HG03108 (cell line): ENCODE data around the gene EID2B.
A peak's percentile ranks its signal among the peaks of the same experiment; 100 is the strongest.

Experiments used
- ATAC-seq: cut with Tn5 transposase; IDR thresholded peaks from one replicate; pipeline ENCODE4 v1.9.1; 2021; ENCODE audit warnings: moderate library complexity; ENCODE audit not compliant: unreplicated experiment

EID2B gene, protein sequence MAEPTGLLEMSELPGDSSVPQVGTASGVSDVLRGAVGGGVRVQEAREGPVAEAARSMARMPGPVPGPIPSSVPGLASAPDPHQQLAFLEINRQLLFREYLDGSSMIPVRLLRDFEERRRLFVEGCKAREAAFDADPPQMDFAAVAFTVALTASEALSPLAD

DNA sequence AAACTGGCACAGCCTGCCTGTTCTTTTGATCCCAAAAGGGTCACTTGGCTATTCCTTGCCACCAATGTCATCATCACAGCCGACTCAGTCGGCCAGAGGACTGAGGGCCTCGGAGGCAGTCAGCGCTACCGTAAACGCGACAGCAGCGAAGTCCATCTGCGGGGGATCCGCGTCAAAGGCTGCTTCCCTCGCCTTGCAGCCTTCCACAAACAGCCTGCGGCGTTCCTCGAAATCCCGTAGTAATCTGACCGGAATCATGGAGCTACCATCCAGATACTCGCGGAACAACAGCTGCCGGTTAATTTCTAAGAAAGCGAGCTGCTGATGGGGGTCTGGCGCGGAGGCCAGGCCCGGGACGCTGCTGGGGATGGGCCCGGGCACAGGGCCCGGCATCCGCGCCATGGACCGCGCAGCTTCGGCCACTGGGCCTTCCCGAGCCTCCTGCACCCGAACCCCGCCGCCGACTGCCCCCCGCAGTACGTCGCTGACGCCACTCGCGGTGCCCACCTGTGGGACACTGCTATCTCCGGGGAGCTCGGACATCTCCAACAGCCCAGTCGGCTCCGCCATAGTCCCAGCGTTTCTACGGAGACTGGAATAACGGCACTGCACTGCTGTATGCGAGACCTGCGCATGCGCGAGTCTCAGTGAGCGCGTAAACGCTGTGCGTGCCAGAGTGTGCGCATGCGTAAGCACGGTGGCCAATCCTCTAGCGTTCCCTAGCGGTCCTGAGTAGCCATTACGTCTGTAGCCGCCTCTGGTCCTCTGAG is at the start of gene EID2B:
TSS of gene EID2B (minus strand) at position 620 of the 770 bp plus-strand sequence. CDS start at position 570, 50 bp downstream.
- peak; percentile 94 for ATAC-seq

DNA sequence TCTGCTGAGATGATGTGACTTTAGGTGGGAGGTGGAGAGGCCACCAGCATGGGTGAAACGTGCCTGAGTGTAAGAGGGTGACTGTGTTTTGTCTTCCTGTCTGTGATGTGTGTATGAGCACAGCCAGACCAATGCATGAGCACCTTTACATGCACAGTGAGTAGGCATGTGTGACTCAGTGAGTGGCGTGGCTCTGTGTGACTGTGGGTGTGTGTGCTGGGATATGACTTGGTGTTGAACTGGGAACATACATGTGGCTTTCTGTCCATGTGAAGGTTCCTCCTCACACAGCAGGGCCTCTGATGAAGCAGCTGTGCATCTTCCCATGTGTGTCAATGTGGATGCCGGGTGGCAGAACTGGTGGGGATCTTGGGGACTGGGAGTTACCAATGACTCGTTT is 49.8 kb upstream of the EID2B start:
- ATAC-seq: no peak

DNA sequence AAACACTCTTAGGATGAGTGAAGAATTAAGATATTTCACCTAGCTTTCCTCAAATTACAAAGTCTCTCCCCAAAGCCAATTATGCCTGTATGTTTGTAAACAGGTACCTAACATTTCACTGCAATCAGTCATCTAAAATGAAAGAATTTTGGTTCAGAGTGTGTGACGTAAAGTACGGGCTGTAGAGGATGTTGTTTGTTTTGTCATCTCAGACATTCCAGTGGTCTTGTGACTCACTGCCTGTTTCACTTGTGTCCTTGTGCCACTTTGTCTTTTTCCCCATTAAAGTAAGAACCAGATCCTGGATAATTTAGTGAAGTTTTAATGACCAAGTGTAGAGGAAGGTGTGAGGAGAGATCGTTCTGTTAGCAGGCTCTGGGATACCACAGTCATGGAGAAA is 36.0 kb upstream of the EID2B start:
- no peak for ATAC-seq

DNA sequence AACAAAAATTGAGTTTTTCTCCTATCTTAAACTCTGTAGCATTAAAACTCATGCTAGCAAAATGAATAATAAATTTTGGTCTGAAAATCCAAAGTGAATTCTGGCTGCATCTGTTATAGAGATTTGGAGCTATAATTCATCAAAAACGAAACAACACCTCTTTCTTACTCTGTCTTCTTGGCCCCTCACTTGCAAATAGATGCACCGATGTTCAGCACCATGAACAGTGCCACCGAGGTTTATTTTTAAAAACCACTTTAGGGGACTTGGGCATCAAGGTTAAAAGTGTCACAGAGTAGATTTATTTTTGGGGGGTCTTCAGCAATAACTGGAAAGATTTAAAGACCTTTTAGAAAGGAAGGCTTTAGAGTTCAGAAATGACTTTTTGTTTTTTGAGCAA is 33.4 kb upstream of the EID2B start:
- no peak for ATAC-seq

DNA sequence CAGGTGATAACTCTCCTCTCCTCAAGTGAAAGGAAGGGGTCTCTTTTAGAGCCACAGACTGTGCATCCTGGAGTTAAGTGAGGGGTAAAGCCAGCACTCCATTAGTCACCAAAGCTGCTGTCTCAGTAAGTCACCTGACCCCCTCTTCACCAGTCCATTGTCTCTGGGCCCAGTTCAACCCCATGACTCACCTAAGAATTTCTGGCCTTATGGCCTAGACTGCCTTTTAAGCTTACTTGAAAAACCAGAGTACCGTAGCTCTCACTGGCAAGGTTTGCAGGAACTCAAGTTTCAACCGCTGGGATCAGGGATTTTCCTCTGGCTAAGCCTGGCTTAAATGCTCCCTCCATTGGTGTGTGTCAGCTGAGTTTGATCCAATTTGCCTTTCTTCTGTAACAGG is 30.8 kb upstream of the EID2B start:
- no peak for ATAC-seq

DNA sequence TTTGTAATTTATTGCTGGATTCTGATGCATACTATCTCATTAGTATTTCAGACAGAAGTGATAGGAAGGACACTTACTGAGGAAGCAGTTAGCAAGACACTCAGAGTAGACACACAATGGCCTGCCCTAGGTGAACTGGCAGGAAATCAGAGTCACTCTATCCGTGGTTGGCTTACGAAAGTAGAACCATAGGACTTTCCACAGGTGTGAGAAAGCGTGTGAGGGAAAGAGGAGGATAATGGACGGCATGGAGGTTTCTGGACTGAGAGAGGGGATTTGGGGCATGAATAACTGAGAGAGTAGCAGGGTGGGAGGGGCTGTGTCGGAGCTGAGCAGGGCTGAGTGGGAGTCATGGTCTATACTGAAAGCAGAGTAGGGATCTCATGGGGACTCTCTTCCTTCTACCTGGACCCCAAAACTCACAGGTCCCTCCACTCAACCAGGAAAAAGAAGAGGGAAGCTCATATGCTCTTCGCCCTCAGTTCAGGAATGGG is 26.0 kb upstream of the EID2B start:
- ATAC-seq: no peak

DNA sequence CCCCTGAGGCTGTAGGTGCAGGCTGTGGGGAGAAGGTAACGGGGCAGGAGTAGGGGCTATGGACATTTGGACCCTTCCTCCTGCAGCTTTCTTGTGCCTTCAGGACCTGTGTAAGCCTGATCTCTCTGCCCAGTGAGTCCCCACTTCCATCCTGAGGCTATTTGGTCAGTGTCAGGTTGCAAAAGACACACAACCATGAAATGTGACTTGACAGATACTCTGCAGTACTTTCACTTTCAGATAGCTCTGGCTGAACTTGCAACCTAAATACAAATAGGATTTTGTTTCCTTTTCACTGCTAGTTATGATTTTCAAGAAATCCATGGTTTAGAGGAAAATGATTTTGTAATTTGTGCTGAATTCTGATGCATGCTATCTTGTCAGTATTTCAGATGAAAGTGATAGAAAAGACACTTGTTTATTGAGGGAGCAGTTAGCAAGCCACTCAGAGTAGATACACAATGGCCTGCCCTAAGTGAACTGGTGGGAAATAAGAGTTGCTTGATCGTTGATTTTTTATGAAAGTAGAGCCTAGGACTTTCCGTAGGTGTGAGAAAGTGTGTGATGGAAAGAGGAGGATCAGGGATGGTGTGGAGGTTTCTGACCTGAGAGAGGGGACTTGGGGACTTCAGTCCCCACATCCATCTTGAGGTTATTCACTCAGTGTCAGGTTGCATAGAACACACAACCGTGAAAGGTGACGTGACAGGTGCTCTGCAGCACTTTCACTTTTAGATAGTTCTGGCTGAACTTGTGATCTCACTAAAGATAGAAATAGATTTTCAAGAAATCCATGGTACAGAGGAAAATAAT is 25.4 kb upstream of the EID2B start:
- no peak for ATAC-seq

DNA sequence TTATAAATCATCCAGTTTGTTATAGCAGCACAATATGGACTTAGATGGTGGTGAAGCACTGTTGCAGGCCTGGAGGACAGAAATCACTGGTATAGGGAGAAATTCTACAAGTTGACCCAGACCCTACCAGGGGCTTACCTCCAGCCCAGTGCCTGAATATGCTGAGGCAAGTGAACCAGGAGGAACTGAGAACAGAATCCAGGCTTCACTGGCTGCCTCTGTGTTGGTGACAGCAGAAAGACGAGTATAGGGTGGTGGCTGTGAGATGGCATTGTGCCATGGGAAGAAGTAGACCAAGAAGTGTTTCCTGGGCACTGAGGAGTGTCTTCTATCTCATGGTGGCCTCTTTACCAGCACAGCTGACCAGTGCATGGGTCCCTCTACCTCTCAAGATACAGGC is 23.2 kb upstream of the EID2B start:
- ATAC-seq: no peak

DNA sequence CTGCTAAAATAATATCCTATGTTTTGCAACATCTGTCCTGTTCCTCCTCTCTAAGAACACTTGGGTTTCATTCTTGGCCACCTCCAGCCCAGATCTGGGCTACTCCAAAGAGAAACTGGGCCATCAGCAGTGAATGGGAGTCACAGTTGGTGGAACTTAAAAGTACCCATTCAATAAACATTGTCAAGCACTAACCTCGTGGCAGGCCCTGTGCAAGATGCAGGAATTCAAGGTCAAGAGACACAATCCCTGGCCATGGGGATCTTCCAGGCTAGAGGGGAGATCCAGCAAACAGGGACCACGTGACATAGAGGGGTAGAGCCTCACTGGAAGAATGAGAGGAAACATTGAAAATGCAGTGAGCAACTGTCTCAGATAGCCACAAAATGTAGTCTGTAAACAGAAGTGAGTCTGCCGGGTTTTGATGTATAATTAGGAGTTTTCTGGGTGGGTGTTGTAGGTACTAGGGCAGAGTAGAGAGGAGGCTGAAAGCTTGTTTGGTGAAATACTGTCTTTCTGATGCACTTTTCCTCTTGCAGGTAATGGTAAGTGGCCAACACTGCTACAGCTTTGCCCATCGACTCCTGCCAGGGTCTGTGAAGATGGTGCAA is 22.2 kb upstream of the EID2B start:
- no peak for ATAC-seq

DNA sequence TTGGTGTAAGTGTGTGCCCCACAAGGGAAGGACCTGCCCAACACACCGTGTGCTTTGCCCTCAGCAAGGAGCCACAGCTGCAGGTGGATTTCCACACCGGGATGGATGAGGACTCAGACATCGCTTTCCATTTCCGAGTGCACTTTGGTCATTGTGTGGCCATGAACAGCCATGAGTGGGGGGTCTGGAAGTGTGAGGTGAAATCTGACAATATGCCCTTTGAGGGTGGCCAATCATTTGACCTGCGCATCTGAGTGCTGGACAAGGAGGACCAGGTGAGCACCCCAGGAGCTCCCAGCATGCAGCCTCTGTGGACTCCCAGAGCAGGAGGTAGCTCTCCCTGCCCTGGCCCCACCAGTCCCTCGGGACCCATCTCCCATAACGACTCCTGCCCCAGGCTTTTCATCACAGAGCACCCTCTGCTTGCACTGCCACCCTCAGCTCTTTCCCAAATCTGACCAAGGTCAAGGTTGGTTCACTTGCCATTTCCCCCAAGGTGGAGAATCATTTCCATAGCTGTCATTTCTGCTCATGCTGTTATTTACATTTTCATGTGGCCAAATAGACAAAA is 20.5 kb upstream of the EID2B start:
- no peak for ATAC-seq

DNA sequence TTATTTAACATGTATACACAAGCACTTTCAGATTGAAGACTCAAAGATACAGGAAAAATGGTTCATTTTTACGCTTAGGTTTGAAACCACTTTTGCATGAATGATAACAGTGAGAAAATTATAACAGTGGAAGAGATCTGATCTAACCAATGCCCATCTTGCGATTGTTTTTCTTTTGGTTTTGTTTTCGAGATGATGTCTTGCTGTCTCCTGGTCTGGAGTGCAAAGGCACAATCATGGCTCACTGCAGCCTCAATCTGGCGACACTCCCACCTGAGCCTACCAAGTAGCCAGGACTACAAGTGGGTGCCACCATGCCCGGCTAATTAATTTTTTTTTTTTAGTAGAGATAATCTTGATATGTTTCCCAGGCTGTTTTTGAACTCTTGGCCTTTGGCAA is 17.5 kb upstream of the EID2B start:
- no peak for ATAC-seq

DNA sequence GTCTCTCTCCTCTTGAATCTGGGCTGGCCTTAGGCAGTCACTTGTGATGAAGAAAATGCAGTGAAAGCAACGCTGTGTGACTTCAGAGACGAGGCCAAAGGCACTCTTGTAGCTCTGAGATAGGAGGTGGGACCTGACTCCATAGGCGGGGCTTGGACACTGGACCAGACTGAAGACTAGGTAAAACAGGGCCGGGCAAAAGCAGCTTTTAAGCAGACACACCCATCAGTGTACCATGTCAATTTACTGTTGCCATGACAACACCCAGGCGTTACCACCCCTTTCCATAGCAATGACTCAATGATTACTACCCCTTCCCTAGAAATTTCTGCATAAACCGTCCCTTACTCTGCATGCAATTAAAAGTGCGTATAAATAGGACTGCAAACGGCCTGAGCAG is 13.9 kb upstream of the EID2B start:
- ATAC-seq: no peak

DNA sequence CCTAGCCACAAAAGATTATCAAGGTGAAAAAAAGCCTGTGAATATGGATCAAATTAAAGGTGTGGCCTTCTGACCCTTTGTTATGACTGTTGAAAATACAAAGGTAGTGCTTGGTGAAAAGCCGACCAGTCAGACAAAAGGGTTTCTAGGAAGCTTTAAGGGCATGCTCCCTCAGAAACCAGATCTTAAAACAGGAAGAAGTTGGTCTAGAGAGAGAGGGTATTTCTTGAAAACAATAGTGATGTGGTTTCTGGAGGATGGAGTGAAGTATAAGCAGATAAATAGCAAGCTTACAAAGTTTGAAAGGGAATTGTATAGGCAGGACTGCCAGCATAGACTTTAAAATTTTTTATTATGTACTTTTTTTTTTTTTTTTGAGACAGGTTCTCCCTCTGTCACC is 12.3 kb upstream of the EID2B start:
- no peak for ATAC-seq

DNA sequence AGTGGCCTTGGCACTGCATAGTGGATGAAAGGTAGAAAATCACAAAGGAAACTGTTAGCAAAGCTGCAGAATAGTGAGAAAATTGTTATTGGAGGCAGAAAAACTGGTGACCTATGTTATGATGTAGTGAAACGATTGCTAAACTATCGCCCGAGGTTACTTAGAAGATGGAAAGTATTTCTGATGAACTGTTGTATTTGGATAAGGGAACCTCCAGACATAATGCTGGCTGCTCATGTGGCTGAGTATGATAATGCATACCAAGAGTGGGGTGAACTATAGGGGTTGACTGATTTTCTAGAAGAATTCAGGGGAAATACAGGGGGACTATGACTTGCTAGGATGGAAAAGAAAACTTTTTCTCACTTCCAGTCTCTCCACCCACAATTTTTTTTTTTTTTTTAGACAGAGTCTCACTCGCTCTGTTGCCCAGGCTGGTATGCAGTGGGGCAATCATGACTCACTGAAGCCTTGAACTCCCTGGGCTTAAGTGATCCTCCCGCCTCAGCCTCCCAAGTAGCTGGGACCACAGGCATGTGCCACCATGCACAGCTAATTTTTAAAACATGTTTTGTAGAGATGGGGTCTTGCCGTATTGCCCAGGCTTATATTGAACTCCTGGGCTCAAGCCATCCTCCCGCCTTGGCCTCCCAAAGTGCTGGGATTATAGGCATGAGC is 11.7 kb upstream of the EID2B start:
- no peak for ATAC-seq

DNA sequence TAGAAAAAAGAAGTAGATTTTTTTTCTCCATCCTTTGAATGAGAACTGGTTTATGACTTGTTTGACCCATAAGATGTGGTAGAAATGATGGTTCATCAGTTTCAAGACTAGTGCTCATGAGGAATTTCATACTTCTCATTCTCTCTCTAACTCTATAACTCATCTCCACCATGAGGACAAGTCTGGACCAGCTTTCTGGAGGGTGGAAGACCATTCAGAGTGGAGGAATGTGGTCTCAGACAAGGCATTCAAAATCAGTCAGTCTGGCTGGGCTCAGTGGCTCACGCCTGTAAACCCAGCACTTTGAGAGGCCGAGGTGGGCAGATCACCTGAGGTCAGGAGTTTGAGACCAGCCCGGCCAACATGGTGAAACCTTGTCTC is 10.8 kb upstream of the EID2B start:
- no peak for ATAC-seq

DNA sequence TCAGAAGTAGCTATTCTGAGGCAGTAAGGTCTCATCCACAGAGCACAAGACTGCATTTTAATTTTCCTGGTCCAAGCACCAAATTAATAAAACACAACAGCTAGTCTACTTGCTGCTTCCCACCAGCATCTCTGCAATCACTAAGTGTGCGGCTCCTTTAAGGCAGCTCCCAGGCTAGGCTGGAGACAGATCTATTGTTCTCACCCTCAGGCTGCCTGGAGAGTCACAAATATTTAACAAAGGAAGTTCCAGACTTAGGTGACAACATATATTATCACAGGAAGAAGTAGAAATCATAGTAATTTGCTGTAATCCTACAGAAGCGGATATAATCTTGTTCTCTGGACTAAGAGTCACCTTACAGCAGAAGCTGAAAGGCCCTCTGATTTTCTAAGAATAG is 9.6 kb upstream of the EID2B start:
- ATAC-seq: no peak

DNA sequence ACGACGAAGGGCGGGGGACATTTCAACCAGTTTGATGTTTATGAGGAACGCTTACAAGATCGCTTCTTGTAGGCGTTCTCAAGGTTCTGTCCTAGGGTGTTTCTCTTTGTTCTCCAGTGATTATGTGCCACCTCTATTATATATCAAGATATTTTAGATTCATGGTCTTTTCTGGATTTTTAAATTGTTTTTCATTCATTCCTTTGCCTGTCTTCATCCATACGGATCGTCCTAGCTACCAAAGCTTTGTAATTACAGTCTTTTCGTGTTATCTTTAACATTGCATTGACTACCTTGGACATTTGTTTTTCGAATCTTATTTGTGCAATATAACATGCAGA is 7.7 kb upstream of the EID2B start:
- ATAC-seq: no peak

DNA sequence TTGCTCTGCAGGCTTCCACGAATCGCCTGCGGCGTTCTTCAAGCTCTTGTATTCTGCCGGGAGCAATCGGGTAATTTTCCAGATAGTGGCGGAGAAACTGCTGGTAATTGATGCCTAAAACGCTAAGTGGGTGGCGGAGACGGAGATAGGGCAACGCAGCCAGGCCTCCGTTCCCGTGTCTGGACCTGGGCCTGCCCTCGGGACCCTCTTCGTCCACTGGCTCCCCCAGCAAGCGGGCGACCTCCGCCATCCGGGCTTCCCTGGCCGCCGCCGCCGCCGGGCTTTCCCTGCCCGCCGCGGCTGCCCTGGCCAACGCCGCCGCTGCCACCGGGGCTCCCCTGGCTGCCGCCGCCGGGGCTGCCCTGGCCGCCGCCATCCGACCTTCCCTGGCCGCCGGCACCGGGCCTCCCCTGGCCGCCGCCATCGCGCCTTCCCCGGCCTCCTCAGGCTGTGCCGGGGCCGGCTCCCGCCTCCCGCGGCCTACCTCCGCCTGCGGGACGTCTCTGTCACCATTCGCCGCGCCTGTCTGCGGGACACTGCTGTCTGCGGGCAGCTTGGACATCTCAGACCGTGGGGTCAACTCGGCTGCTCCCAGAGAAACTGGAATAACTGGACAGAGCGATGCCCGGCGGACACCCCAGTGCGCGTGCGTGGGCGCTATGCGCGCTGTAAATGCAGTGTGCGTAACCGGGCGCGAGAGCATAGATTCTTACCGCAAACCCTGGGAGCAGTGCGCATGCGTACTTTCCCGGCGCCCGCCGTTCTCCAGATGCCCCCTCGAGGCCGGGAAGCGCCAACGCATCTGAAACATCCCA is 7.1 kb upstream of the EID2B start, which contains the start of gene EID2:
TSS of gene EID2 (minus strand) at position 644 of the 815 bp plus-strand sequence. CDS start at position 562, 82 bp downstream.
- peak; percentile 81 for ATAC-seq

DNA sequence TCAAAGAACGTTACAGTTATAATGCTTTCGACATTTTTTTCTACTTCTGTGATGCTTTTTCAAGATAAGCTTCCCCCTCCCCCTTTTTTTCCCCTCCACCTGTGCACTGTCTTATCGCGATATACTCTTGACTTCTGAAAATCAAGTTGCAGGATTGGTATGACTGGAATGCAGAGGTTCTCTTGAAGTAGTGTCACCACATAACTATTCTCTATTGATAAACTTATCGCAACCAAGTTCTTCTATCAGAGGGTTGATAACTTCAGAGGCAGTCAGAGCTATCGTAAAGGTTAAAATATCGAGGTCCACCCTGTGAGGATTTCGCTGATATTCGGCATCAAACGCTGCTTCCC is 6.5 kb upstream of the EID2B start:
- no peak for ATAC-seq

DNA sequence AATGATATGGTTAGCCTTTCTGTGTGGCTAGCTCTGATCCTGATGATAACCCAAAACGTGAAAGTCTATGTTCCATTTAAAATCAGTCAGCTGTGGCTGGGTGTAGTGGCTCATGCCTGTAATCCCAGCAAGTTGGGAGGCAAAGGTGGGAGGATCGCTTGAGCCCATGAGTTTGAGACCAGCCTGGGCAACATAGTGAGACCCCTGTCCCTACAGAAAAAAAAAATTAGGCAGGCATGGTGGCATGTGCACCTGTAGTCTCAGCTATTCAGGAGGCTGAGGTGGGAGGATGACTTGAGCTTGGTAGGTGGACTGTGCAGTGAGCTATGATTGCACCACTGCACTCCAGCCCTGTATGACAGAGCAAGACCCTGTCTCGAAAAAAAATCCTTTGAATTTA is 1.1 kb upstream of the EID2B start:
- no peak for ATAC-seq
